HFFc6 (cell line): ENCODE measurements around the gene VWCE. TPM values are rescaled to one million over a fixed set of nuclear protein-coding genes. Genes with fewer than 3 reads are reported as not detected.
A peak's percentile ranks its signal among the peaks of the same experiment; 100 is the strongest.

ENCODE experiments used
- DNase-seq: peaks from one replicate; pipeline ENCODE4 v3.0.0-alpha.2; 2018
- H3K27ac Mint-ChIP-seq: 2 replicates; pipeline ENCODE4 v1.8.0; 2020; ENCODE audit warnings: mild to moderate bottlenecking, mixed read lengths
- H3K27me3 Mint-ChIP-seq: 2 replicates; pipeline ENCODE4 v1.8.0; 2021; ENCODE audit warnings: mild to moderate bottlenecking, moderate library complexity, mixed read lengths; ENCODE audit not compliant: insufficient read depth
- H3K36me3 Mint-ChIP-seq: 2 replicates; pipeline ENCODE4 v1.8.0; 2021; ENCODE audit warnings: low read depth, mixed read lengths
- H3K4me1 Mint-ChIP-seq: 2 replicates; pipeline ENCODE4 v1.8.0; 2020; ENCODE audit warnings: low read depth, mixed read lengths
- H3K4me3 Mint-ChIP-seq: 2 replicates; pipeline ENCODE4 v1.8.0; 2020; ENCODE audit warnings: mild to moderate bottlenecking, moderate library complexity, mixed read lengths
- H3K9me3 Mint-ChIP-seq: 2 replicates; pipeline ENCODE4 v1.8.0; 2020; ENCODE audit warnings: mild to moderate bottlenecking, mixed read lengths
- total RNA-seq, 6 experiments: library from RNA; stranded (reverse); fragmentation: NEBNext Ultra II Directional; extraction: Animal tissue kit (Norgen Biotek cat#: 25700); gene quantifications; 2 replicates in 1 of 6; 3 replicates in 5 of 6; pipeline ENCODE4 v1.2.3, GENCODE V29; 2021
- TF ChIP-seq, protein P1 (sequence below): fragments of 200-600 bp; sonication (generic); IDR thresholded peaks from 2 replicates; pipeline ENCODE4 v1.5.0; 2021; ENCODE audit warnings: antibody characterized with exemption, mild to moderate bottlenecking

The VWCE gene
- total RNA-seq, 6 experiments from 2014 or later: 0.47 to 1.5 (median 0.74) TPM

DNA sequence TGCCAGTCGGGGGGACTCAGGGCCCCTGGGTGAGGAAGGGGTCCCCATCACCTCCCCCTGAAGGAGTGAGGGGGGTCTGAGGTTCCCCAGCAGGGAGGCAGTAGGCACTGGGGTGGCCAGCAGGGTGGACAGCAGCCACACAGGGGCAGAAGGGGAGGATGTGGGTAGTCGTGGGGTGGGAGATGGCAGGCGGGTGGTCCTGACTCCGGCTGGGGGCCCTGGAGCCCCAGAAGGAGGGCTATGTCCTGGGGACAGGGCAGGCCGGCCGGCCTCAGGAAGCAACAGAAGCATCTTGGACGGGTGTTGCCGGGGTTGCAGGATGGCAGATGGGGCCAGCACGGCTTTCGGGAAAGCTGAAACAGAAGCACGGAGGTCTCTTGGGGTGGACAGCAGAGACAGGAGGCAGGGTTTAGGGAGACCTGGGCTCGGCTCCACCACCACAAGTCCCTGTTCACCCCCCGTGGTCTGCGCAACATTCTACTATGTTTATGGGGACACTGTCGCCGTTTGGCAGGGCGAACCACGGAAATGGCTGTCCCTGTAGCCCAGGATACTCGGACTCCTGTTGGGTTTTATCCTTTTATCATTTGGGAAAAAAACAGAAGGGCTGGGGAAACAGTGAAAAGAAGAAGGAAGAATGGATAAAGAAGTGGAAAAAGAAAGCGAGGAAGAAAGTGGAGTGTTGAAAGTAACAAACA, 14.1 kb downstream of the VWCE start:
- Mint-ChIP-seq H3K36me3 (no peaks in the 10 kb centered on the region), H3K4me1 (peaks cover 6% of the 10 kb centered on the region; the same call in 1 of the 2 replicates)

DNA sequence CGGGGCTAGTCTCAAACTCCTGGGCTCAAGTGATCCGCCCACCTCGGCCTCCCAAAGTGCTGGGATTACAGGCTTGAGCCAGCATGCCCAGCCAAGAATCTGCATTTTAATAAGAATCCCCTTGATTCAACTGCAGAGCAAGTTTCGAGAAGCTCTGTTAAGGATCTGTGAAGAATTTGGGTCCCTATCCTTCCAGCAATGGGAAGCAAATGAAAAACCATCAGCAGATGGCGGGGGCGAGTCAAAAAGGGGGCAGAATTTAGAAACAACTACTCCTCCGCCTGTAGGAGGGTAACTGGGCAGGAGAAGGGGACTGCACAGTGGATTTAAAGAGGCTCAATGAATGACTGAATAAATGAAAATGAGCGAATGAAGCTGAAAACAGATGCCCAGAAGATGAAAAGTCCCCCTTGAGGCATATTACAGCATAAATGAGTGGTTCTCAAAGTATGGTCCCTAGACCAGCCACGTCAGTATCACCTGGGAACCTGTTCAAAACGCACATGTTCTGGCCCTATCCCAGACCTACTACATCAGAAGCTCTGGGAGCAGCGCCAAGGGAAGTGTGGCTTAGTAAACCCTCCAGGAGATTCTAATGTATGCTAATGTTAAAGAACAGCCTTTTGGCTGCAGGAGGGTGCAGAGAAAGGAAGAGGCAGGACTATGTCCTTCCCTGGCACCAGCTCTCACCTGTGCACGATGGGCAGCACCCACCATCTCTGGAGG, 15.0 kb downstream of the VWCE start:
- Mint-ChIP-seq H3K27ac (no peak overlapping the region), H3K9me3 (no peaks in the 10 kb centered on the region), H3K27me3 (peaks cover 4% of the 10 kb centered on the region), H3K4me1 (peaks cover 6% of the 10 kb centered on the region; the same call in 1 of the 2 replicates), H3K36me3 (no peaks in the 10 kb centered on the region), H3K4me3 (no peak overlapping the region)
- TF ChIP-seq, protein P1, sequence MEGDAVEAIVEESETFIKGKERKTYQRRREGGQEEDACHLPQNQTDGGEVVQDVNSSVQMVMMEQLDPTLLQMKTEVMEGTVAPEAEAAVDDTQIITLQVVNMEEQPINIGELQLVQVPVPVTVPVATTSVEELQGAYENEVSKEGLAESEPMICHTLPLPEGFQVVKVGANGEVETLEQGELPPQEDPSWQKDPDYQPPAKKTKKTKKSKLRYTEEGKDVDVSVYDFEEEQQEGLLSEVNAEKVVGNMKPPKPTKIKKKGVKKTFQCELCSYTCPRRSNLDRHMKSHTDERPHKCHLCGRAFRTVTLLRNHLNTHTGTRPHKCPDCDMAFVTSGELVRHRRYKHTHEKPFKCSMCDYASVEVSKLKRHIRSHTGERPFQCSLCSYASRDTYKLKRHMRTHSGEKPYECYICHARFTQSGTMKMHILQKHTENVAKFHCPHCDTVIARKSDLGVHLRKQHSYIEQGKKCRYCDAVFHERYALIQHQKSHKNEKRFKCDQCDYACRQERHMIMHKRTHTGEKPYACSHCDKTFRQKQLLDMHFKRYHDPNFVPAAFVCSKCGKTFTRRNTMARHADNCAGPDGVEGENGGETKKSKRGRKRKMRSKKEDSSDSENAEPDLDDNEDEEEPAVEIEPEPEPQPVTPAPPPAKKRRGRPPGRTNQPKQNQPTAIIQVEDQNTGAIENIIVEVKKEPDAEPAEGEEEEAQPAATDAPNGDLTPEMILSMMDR: peak; percentile 15; the same call in 1 of the 2 replicates
- no peak for DNase-seq

More for the DNA sequence above, 14.1 kb downstream of the VWCE start:
- TF ChIP-seq, protein P1: no peak
- no peaks in the 10 kb centered on the region for H3K9me3 Mint-ChIP-seq
- H3K27me3 Mint-ChIP-seq: peaks cover 4% of the 10 kb centered on the region
- H3K27ac Mint-ChIP-seq: no peak overlapping the region
- H3K4me3 Mint-ChIP-seq: no peak overlapping the region
- no peak for DNase-seq

DNA sequence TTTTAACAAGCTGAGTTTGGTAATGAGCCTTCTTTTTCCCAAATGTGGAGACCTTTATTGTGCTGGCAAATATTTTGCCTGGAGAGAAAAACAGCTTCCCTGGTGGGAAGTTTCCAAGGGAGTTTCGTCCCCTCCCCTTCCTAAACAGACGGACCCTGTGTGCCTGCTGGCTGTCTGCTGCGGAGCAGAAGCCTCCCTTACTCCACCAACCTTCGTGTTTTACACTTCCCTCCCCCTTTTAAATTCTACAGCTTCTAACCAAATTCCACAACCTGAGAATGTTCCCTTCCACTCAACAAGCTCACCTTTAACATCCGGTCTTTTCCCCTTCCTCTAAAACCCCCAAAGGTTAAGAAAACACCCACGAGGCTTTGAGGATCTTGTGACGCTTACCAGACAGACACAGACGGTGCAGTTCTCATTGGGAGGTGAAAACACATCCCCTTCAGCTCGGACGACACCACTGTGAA, 17.1 kb downstream of the VWCE start:
- H3K36me3 Mint-ChIP-seq: no peaks in the 10 kb centered on the region
- H3K27me3 Mint-ChIP-seq: peaks cover under 1% of the 10 kb centered on the region
- DNase-seq: no peak
- TF ChIP-seq, protein P1: no peak
- H3K4me3 Mint-ChIP-seq: no peak overlapping the region
- H3K27ac Mint-ChIP-seq: no peak overlapping the region
- no peaks in the 10 kb centered on the region for H3K9me3 Mint-ChIP-seq
- peaks cover 11% of the 10 kb centered on the region; the same call in 1 of the 2 replicates for H3K4me1 Mint-ChIP-seq

DNA sequence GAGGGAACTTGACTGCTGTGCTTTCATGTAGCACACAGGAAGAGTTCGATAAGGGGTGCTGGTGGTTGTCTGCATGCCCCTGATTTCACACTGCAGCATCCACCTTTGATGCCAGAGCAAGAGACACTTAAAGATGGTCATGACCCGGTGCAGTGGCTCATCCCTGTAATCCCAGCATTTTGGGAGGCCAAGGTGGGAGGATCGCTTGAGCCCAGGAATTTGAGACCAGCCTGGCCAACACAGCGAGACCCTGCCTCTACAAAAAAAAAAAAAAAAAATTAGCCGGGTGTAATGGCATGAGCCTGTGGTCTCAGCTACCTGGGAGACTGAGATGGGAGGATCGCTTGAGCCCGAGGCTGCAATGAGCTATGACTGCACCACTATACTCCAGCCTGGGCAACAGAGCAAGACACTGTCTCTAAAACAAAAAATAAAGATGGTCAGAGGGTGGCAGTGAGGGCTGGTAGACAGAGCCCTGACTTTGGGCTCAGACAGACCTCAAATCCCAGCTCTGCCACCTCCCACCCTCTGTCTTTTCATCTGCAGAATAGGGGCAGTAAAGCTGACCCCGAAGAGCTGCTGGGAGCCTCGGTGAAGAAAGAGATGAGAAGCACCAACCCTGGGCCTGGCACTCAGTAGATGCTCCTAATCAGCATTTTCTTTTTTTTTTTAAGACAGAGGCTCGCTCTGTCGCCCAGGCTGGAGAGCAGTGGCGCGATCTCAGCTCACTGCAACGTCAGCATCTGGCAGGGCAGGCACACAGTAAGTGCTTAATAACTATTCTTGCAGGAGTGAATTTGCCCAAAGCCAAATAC, 17.7 kb downstream of the VWCE start:
- TF ChIP-seq, protein P1: no peak
- H3K27ac Mint-ChIP-seq: no peak overlapping the region

DNA sequence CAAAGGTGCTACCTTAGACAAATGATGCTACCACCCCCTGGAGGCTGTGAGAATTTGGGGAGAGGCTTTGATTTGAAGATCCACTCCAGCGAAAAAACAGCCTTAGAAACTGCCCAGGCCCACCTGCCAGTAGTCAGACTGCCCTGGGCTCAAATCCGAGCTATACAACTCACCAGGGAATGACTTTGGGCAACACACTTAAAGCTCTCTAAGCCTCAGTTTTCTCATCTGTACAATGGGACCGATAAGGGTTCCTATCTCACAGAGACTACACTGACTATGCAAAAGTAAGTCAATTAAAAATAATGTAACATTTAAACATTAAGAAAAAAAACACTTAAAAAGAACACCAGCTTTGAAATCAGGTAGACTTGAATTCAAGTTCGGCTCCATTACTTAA, 19.9 kb downstream of the VWCE start:
- Mint-ChIP-seq H3K4me3 (no peak overlapping the region), H3K36me3 (no peaks in the 10 kb centered on the region), H3K9me3 (no peaks in the 10 kb centered on the region), H3K4me1 (peaks cover 12% of the 10 kb centered on the region), H3K27ac (no peak overlapping the region), H3K27me3 (no peaks in the 10 kb centered on the region; the same call in 1 of the 2 replicates)
- TF ChIP-seq, protein P1: no peak
- DNase-seq: no peak

More for the DNA sequence above, 17.7 kb downstream of the VWCE start:
- peaks cover 11% of the 10 kb centered on the region; the same call in 1 of the 2 replicates for H3K4me1 Mint-ChIP-seq
- H3K36me3 Mint-ChIP-seq: no peaks in the 10 kb centered on the region
- DNase-seq: no peak
- no peaks in the 10 kb centered on the region for H3K9me3 Mint-ChIP-seq
- no peak overlapping the region for H3K4me3 Mint-ChIP-seq
- H3K27me3 Mint-ChIP-seq: no peaks in the 10 kb centered on the region; the same call in 1 of the 2 replicates
